Amniotic stem cell (primary cell): ENCODE results near the gene OSR1.

Source experiments
- DNase-seq: peaks from one replicate; lab custom pipeline; 2025; lab: John Stamatoyannopoulos, UW

OSR1 gene

GRCh38 chr2:19359021-19359357, 566 bp upstream of the OSR1 start:
- no peak for DNase-seq

GRCh38 chr2:19357402-19358241, 801 bp downstream of the OSR1 start:
- DNase-seq = peak; percentile 40

GRCh38 chr2:19356545-19357401, 1.6 kb downstream of the OSR1 start:
- no peak for DNase-seq

- DNase-seq = no peak
These were observed 2.4 kb downstream of the OSR1 start for GRCh38 chr2:19355931-19356544.

GRCh38 chr2:19355416-19355821, 3.0 kb downstream of the OSR1 start:
- DNase-seq = peak; percentile 41

- no peak for DNase-seq
These were observed 3.4 kb downstream of the OSR1 start for GRCh38 chr2:19355014-19355405.

GRCh38 chr2:19353721-19354050, 4.7 kb downstream of the OSR1 start:
- no peak for DNase-seq

GRCh38 chr2:19352946-19353720, 5.3 kb downstream of the OSR1 start:
- no peak for DNase-seq

- no peak for DNase-seq
These were observed 6.3 kb downstream of the OSR1 start for GRCh38 chr2:19351899-19352697.

GRCh38 chr2:19351499-19351898, 6.9 kb downstream of the OSR1 start:
- DNase-seq = no peak

GRCh38 chr2:19350678-19351401, 7.6 kb downstream of the OSR1 start:
- no peak for DNase-seq

GRCh38 chr2:19349911-19350677, 8.3 kb downstream of the OSR1 start:
- DNase-seq = no peak

- no peak for DNase-seq
These were observed 9.7 kb downstream of the OSR1 start for GRCh38 chr2:19348692-19349091.

GRCh38 chr2:19347619-19348562, 10.5 kb downstream of the OSR1 start:
- DNase-seq = peak; percentile 90

- DNase-seq = no peak
These were observed 11.3 kb downstream of the OSR1 start for GRCh38 chr2:19346983-19347618.

- no peak for DNase-seq
These were observed 20.7 kb downstream of the OSR1 start for GRCh38 chr2:19337742-19338141.

- DNase-seq = no peak
These were observed 21.2 kb downstream of the OSR1 start for GRCh38 chr2:19337202-19337601.

GRCh38 chr2:19336781-19337180, 21.6 kb downstream of the OSR1 start:
- no peak for DNase-seq
